Measurements from ENCODE around the gene PER2. TPM values are rescaled to one million over a fixed set of nuclear protein-coding genes. Genes with fewer than 3 reads are reported as not detected.

The PER2 gene
- total RNA-seq, 1 donor from 2014 or later = 3.7 TPM

- no peak for DNase-seq (ENCODE audit: extremely low spot score, unreplicated experiment)
- H3K27ac Mint-ChIP-seq (ENCODE audit: unreplicated experiment) = peak overlapping the region; percentile 96
- H3K27me3 Mint-ChIP-seq (ENCODE audit: unreplicated experiment) = no peaks in the 10 kb centered on the region
- H3K9me3 Mint-ChIP-seq (ENCODE audit: unreplicated experiment) = no peaks in the 10 kb centered on the region
- no peaks in the 10 kb centered on the region for H3K36me3 Mint-ChIP-seq (ENCODE audit: unreplicated experiment)
- H3K4me1 Mint-ChIP-seq (ENCODE audit: unreplicated experiment) = peaks cover 50% of the 10 kb centered on the region
- no peak for TF ChIP-seq CTCF (IDR thresholded peaks at IDR 0.05)
- peak overlapping the region; percentile 14 for H3K4me3 Mint-ChIP-seq (ENCODE audit: unreplicated experiment)
Measured at GRCh38 chr2:238286095-238286494, 2.3 kb downstream of the PER2 start.

- no peaks in the 10 kb centered on the region for H3K9me3 Mint-ChIP-seq (ENCODE audit: unreplicated experiment)
- H3K36me3 Mint-ChIP-seq (ENCODE audit: unreplicated experiment) = no peaks in the 10 kb centered on the region
- peak; percentile 90 for DNase-seq (ENCODE audit: extremely low spot score, unreplicated experiment)
- H3K27me3 Mint-ChIP-seq (ENCODE audit: unreplicated experiment) = no peaks in the 10 kb centered on the region
- H3K4me1 Mint-ChIP-seq (ENCODE audit: unreplicated experiment) = peaks cover 50% of the 10 kb centered on the region
- H3K4me3 Mint-ChIP-seq (ENCODE audit: unreplicated experiment) = peak overlapping the region; percentile 14
- peak overlapping the region; percentile 96 for H3K27ac Mint-ChIP-seq (ENCODE audit: unreplicated experiment)
- TF ChIP-seq CTCF (IDR thresholded peaks at IDR 0.05) = no peak
Measured at GRCh38 chr2:238285653-238286082, 2.7 kb downstream of the PER2 start.

GRCh38 chr2:238284802-238285515 is 3.5 kb downstream of the PER2 start:
- no peaks in the 10 kb centered on the region for H3K36me3 Mint-ChIP-seq (ENCODE audit: unreplicated experiment)
- no peaks in the 10 kb centered on the region for H3K9me3 Mint-ChIP-seq (ENCODE audit: unreplicated experiment)
- H3K27ac Mint-ChIP-seq (ENCODE audit: unreplicated experiment) = peak overlapping the region; percentile 96
- DNase-seq (ENCODE audit: extremely low spot score, unreplicated experiment) = no peak
- no peak for TF ChIP-seq CTCF (IDR thresholded peaks at IDR 0.05)
- H3K4me3 Mint-ChIP-seq (ENCODE audit: unreplicated experiment) = no peak overlapping the region
- H3K4me1 Mint-ChIP-seq (ENCODE audit: unreplicated experiment) = peaks cover 50% of the 10 kb centered on the region
- no peaks in the 10 kb centered on the region for H3K27me3 Mint-ChIP-seq (ENCODE audit: unreplicated experiment)

- H3K27me3 Mint-ChIP-seq (ENCODE audit: unreplicated experiment) = no peaks in the 10 kb centered on the region
- DNase-seq (ENCODE audit: extremely low spot score, unreplicated experiment) = no peak
- no peak for TF ChIP-seq CTCF (IDR thresholded peaks at IDR 0.05)
- H3K36me3 Mint-ChIP-seq (ENCODE audit: unreplicated experiment) = no peaks in the 10 kb centered on the region
- H3K4me1 Mint-ChIP-seq (ENCODE audit: unreplicated experiment) = peaks cover 44% of the 10 kb centered on the region
- H3K4me3 Mint-ChIP-seq (ENCODE audit: unreplicated experiment) = no peak overlapping the region
- H3K9me3 Mint-ChIP-seq (ENCODE audit: unreplicated experiment) = no peaks in the 10 kb centered on the region
- peak overlapping the region; percentile 1 for H3K27ac Mint-ChIP-seq (ENCODE audit: unreplicated experiment)
Measured at GRCh38 chr2:238282861-238283738, 5.3 kb downstream of the PER2 start.
